IMR-90 (cell line): ENCODE results near the gene FRMD3. TPM values are rescaled to one million over a fixed set of nuclear protein-coding genes. Genes with fewer than 3 reads are reported as not detected.

ENCODE experiments used
- ATAC-seq: fragments of 200-7000 bp; cut with Tn5 transposase; 2 replicates; pipeline ENCODE4 v1.9.1; 2020; ENCODE audit warnings: low read depth, mild to moderate bottlenecking, moderate library complexity
- BruUV-seq: library from RNA; stranded (reverse); fragments of 400-500 nt; replicated peaks from 2 replicates; lab custom pipeline; 2021; lab: Mats Ljungman, UMichigan
- CTCF ChIA-PET: fragments of 300-600 bp; formaldehyde crosslinking; extraction: SDS; loops from one replicate; lab custom pipeline; 2021; ENCODE audit warnings: antibody characterized with exemption; lab: Yijun Ruan, JAX
- POLR2A ChIA-PET: fragments of 300-600 bp; sonication (Branson Sonifier 250); formaldehyde crosslinking; loops from one replicate; lab custom pipeline; 2022; ENCODE audit warnings: antibody characterized with exemption; ENCODE audit not compliant: unreplicated experiment; lab: Charles Lee
- DNase-seq: peaks from one replicate; pipeline ENCODE4 v3.0.0; 2013
- H2AFZ ChIP-seq: replicated peaks from 2 replicates; pipeline ENCODE3; 2013; ENCODE audit warnings: low read length, mild to moderate bottlenecking; ENCODE audit not compliant: poor library complexity
- H2AK5ac ChIP-seq: 2 replicates; pipeline ENCODE4 v1.6.1; 2013; ENCODE audit warnings: low read depth, low read length, inconsistent platforms
- H2AK9ac ChIP-seq: replicated peaks from 2 replicates; pipeline ENCODE3; 2013; ENCODE audit warnings: mild to moderate bottlenecking, low read depth, low read length, moderate library complexity; ENCODE audit not compliant: poor library complexity
- H2BK120ac ChIP-seq: 2 replicates; pipeline ENCODE4 v1.6.1; 2013; ENCODE audit warnings: low read depth, low read length, inconsistent platforms
- H2BK15ac ChIP-seq: 3 replicates; pipeline ENCODE4 v1.6.1; 2013; ENCODE audit warnings: low read depth, low read length, inconsistent platforms
- H2BK20ac ChIP-seq: 2 replicates; pipeline ENCODE4 v1.6.1; 2013; ENCODE audit warnings: low read depth, mild to moderate bottlenecking, inconsistent platforms, low read length, moderate library complexity
- H2BK5ac ChIP-seq: 2 replicates; pipeline ENCODE4 v1.6.1; 2013; ENCODE audit warnings: mild to moderate bottlenecking, low read depth, low read length, inconsistent platforms; ENCODE audit not compliant: poor library complexity, severe bottlenecking
- H3K14ac ChIP-seq: replicated peaks from 2 replicates; pipeline ENCODE4 v1.6.1; 2013; ENCODE audit warnings: low read depth, low read length, inconsistent platforms
- H3K18ac ChIP-seq: 2 replicates; pipeline ENCODE4 v1.6.1; 2013; ENCODE audit warnings: low read depth, low read length, control low read depth
- H3K23ac ChIP-seq: 2 replicates; pipeline ENCODE4 v1.6.1; 2013; ENCODE audit warnings: low read depth, low read length, inconsistent platforms
- H3K27ac ChIP-seq: 2 replicates; pipeline ENCODE4 v1.5.1; 2013; ENCODE audit warnings: mild to moderate bottlenecking, control low read depth, low read length; ENCODE audit not compliant: insufficient read depth
- H3K27me3 ChIP-seq: 2 replicates; pipeline ENCODE4 v1.6.1; 2013; ENCODE audit warnings: low read length; ENCODE audit not compliant: control insufficient read depth, insufficient read depth
- H3K36me3 ChIP-seq: 2 replicates; pipeline ENCODE4 v1.6.1; 2013; ENCODE audit warnings: low read length, mixed read lengths; ENCODE audit not compliant: control insufficient read depth, insufficient read depth
- H3K4ac ChIP-seq: 2 replicates; pipeline ENCODE4 v1.6.1; 2013; ENCODE audit warnings: low read depth, low read length, inconsistent platforms
- H3K4me1 ChIP-seq: 2 replicates; pipeline ENCODE4 v1.6.1; 2013; ENCODE audit warnings: low read length, mixed read lengths; ENCODE audit not compliant: control insufficient read depth, insufficient read depth
- H3K4me2 ChIP-seq: 2 replicates; pipeline ENCODE4 v1.6.1; 2013; ENCODE audit warnings: low read depth, mild to moderate bottlenecking, control low read depth, low read length, moderate library complexity
- H3K4me3 ChIP-seq: 2 replicates; pipeline ENCODE4 v1.5.1; 2013; ENCODE audit warnings: low read depth, mild to moderate bottlenecking, control low read depth, low read length, moderate library complexity; ENCODE audit not compliant: insufficient read depth
- H3K56ac ChIP-seq: 2 replicates; pipeline ENCODE4 v1.6.1; 2013; ENCODE audit warnings: low read length, inconsistent platforms; ENCODE audit not compliant: insufficient read depth; ENCODE audit errors: extremely low read depth
- H3K79me1 ChIP-seq, 2 experiments: 2 replicates each; pipeline ENCODE4 v1.6.1; 2013; ENCODE audit warnings: low read length in 2 of 2, inconsistent platforms in 1 of 2, low read depth in 1 of 2
- H3K9ac ChIP-seq: 2 replicates; pipeline ENCODE4 v1.6.1; 2013; ENCODE audit warnings: low read depth, low read length, control low read depth
- H3K9me1 ChIP-seq: 2 replicates; pipeline ENCODE4 v1.6.1; 2013; ENCODE audit warnings: low read length, inconsistent platforms; ENCODE audit not compliant: insufficient read depth
- H3K9me3 ChIP-seq: 2 replicates; pipeline ENCODE4 v1.6.1; 2013; ENCODE audit warnings: low read length; ENCODE audit not compliant: control insufficient read depth, insufficient read depth
- H4K20me1 ChIP-seq: 2 replicates; pipeline ENCODE4 v1.6.1; 2013; ENCODE audit warnings: low read length, inconsistent platforms; ENCODE audit not compliant: insufficient read depth
- H4K5ac ChIP-seq: 2 replicates; pipeline ENCODE4 v1.6.1; 2013; ENCODE audit warnings: mild to moderate bottlenecking, low read depth, low read length, control low read depth
- H4K8ac ChIP-seq, 2 experiments: 2 replicates each; pipeline ENCODE4 v1.6.1; 2013; ENCODE audit warnings: low read depth in 2 of 2, low read length in 2 of 2, control low read depth in 1 of 2, inconsistent platforms in 1 of 2
- H4K91ac ChIP-seq: 2 replicates; pipeline ENCODE4 v1.6.1; 2013; ENCODE audit warnings: low read depth, low read length, inconsistent platforms; ENCODE audit not compliant: insufficient read depth
- ELK1 ChIP-seq: fragments of 150-350 bp; IDR thresholded peaks from 2 replicates; pipeline ENCODE4 v1.6.1; 2016; ENCODE audit warnings: low read depth, mild to moderate bottlenecking, low read length, moderate library complexity, borderline replicate concordance
- FOS ChIP-seq: fragments of 150-350 bp; IDR thresholded peaks from 2 replicates; pipeline ENCODE4 v1.6.1; 2016; ENCODE audit warnings: low read depth, low read length
- RAD21 ChIP-seq: IDR thresholded peaks from 2 replicates; pipeline ENCODE4 v1.6.1; 2012; ENCODE audit warnings: low read length, improper control_type of control experiment
- SMC3 ChIP-seq: fragments of 150-350 bp; IDR thresholded peaks from 2 replicates; pipeline ENCODE4 v1.6.1; 2016; ENCODE audit warnings: low read depth, mild to moderate bottlenecking, antibody characterized with exemption, low read length, moderate library complexity
- WGBS, 2 experiments: methylation state at CpG; one replicate each; pipeline versions ENCODE4 v1.1.5 to v1.1.7; 2013; ENCODE audit warnings: missing lambda C conversion rate in 2 of 2; ENCODE audit not compliant: insufficient read length in 1 of 2; ENCODE audit errors: extremely low coverage in 2 of 2; 5-methylcytosine and 5-hydroxymethylcytosine counted together
- dilution Hi-C: fragments of 300-500 bp; cut with HindIII; formaldehyde crosslinking; loops from one replicate; pipeline ENCODE4 v1.14.3; 2018; ENCODE audit warnings: low sequenced_read_pairs; ENCODE audit not compliant: unreplicated experiment
- in situ Hi-C: fragments of 300-500 bp; cut with MboI; formaldehyde crosslinking; loops from 3 replicates; pipeline ENCODE4 v1.14.3; 2019; ENCODE audit warnings: low sequenced_read_pairs, inconsistent platforms, mixed read lengths
- intact Hi-C: fragments of 100-400 bp; cut with micrococcal nuclease; formaldehyde crosslinking; loops from 2 replicates; pipeline ENCODE4 v1.10.0; 2022
- polyA plus RNA-seq, 3 experiments: library from polyadenylated mRNA; depleted of rRNA; stranded (reverse); fragments of >200 nt; gene quantifications; 2 replicates each; pipeline ENCODE4 v1.2.3, GENCODE V29; 2012; ENCODE audit warnings: low replicate concordance in 1 of 3
- total RNA-seq: library from RNA; depleted of rRNA; stranded (reverse); fragments of >200 nt; gene quantifications from 2 replicates; pipeline ENCODE4 v1.2.3, GENCODE V29; 2012

Gene FRMD3
- total and polyA plus RNA-seq, 2 of the 4 experiments (the other 2 are of a cell fraction) = 0.02 to 0.18 TPM

- in situ Hi-C loops = no loop called here
- no peak for DNase-seq
Observed at GRCh38 chr9:83387401-83388185, 150.6 kb downstream of the FRMD3 start.

More at GRCh38 chr9:83387401-83388185, 150.6 kb downstream of the FRMD3 start:
- CTCF ChIA-PET = interaction anchor here (0.8 kb wide), 1 partner anchor 53 kb away, joined by 3 read pairs; no protein-coding TSS in a partner anchor
- Histone ChIP-seq H3K9ac (no peak overlapping the region), H2BK20ac (no peak overlapping the region), H3K27me3 (no peaks in the 10 kb centered on the region), H2AFZ (no peak overlapping the region), H4K8ac (no peak overlapping the region), H4K5ac (no peak overlapping the region), H3K18ac (no peak overlapping the region), H3K4me1 (no peaks in the 10 kb centered on the region), H3K4ac (no peak overlapping the region), H3K4me3 (no peak overlapping the region), H3K4me2 (no peak overlapping the region), H2AK5ac (no peak overlapping the region), H2AK9ac (no peak overlapping the region), H3K79me1 (no peaks in the 10 kb centered on the region), H3K36me3 (no peaks in the 10 kb centered on the region), H3K27ac (no peak overlapping the region), H2BK15ac (no peak overlapping the region), H2BK5ac (no peak overlapping the region), H4K91ac (no peak overlapping the region), H4K20me1 (no peaks in the 10 kb centered on the region), H3K14ac (no peak overlapping the region), H3K23ac (no peak overlapping the region), H3K9me1 (no peaks in the 10 kb centered on the region), H2BK120ac (no peak overlapping the region), H3K9me3 (0 out of 2 replicates have a peak, but pooled peaks cover 2% of the 10 kb centered on the region), H3K56ac (no peak overlapping the region)
- WGBS, 2 experiments = 52% methylated on average over 3 of the region's 7 CpGs; no CpG with 5 or more reads in 1 of the 2 experiments
- intact Hi-C loops = no loop called here
- no peak for ATAC-seq
- TF ChIP-seq SMC3 (no peak), FOS (no peak), ELK1 (no peak), RAD21 (no peak)
- POLR2A ChIA-PET = no interaction called here
- BruUV-seq = no TSS peak
- dilution Hi-C loops = no loop called here
